Stimulated activated CD8-positive, alpha-beta memory T cell treated with anti-CD3 and anti-CD28 coated beads, Interleukin-7, amount 100 ng/mL, for 1 hour (primary cell): ENCODE results near the gene ADAD2.

Source experiments
- DNase-seq, 2 donors: peaks; one replicate each; pipeline ENCODE4 v3.0.0-alpha.2; 2020; ENCODE audit warnings: low read depth in 2 of 2

Gene ADAD2

DNA sequence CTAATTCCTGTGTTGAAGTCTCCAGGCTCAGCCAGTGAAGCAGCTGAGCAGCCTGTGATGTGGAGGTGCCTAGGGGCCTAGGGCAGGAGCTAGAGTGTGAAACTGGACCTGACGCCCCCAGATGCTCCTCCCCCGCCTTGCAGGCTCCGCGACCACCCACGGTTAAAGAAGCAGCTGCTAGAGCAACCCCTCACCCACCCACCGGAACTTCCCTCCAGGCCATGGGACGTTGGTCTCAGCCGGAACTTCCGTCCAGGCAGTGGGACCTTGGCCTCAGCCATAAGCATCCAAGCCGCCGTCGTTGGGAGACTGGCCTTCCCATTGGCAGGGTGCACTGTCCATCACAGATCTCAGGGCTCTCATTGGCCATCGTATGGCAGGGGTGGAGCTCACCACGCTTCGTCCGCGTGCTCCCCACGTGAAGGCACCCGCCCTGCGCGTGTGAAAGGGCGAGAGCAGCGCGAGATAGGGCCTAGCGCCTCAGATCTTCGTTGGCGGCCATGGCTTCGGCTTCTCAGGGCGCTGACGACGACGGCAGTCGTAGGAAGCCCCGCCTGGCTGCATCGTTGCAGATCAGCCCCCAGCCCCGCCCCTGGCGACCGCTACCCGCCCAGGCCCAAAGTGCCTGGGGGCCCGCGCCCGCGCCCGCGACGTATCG is at the start of gene ADAD2:
Gene ADAD2, plus strand, starts transcription at position 427 of the 658 bp plus-strand sequence. Its CDS starts 74 bp downstream, at position 501.
- no peak for DNase-seq

DNA sequence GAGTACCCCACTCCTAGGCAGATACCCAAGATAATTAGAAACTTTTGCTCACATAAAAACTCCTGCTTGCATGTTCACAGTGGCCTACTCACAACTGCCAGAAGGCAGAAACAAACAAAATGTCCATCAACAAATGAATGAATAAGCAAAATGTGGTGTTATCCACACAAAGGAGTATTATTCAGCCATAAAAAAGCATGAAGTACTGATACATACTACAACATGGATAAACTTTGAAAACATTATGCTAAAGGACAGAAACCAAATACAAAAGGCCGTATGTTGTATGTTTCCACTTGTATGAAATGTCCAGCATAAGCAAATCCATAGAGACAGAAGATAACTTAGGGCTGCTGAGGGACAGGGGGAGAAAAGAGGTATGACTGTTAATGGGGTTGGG is 47.9 kb upstream of the ADAD2 start:
- DNase-seq, result no peak

DNA sequence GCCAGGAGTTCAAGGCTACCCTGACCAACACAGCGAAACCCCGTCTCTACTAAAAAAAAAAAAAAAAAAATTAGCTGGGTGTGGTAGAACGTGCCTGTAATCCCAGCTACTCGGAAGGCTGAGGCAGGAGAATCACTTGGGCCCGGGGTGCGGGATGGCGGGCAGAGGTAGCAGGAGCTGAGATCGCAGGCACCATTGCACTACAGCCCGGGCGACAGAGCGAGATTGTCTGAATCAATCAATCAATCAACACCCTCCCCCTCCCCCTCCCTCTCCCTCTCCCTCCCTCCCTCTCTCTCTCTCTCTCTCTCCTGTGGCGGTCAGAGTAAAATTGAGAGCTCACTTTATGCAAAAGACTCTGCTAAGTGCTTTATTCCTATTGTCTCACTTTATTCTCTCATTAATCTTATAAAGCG is 47.2 kb upstream of the ADAD2 start:
- no peak for DNase-seq

DNA sequence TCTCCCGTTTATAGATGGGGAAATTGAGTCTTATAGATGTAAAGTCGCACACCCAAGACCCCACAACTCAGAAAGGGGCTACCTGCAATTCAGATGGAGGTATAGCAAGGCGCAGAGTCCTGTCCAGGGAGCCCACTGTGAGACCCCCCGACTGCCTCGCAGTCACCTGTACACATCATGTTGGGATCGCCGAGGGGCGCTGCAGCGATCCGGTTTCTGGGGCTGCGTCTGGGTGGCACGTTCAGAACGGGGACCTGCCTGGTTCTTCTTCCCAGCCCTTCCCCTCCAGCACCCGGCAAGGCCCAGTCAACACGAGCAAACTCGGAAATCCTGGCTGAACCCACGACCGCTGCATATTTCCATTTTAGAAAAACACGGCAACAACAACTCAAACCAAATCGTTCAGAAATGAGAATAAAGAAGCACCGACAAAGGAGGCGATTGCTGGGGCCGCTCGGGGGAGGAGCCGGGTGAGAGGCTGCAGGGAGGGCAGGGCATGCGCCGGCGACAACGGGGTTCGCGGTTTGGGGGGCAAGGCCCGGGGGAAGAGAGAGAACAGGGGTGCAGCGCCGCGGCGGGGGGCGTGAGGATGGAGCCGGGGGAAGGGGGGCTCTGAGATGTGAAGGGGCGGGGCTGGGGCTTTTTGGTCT is 46.6 kb upstream of the ADAD2 start:
- no peak for DNase-seq

DNA sequence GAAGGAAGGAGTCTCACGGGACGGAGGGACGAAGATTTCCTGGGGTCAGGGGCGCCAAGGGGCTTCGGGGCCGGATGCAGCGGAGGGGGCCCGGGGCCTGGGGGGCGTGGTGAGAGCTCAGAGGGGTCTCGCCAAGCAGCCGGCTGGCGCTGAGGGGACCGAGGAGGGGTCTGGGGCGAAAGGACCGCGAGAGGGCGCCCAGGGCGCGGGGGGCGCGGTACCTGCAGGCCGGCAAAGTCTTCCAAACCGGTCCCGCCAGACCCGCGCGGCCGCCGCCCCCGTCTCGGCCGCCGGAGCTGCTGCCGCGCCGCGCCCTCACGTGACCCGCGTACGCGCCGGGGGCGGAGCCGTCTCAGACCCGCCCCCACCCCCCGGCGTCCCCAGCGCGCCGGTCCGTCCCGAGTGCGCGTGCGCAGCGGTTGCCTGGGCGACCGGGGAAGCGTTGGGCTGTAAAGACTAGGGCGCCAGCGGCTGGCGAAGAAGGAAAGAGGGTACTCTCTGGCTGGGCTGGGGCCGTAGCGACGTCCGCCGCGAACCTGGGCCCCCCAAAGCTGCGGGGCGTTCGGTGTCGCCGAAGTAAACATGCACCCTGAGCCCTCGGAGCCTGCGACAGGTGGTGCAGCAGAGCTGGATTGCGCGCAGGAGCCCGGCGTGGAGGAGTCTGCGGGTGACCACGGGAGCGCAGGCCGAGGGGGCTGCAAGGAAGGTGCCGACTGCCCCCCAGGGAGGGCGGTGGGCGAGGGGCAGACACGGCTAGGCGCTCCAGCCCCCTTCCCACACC is 45.9 kb upstream of the ADAD2 start, which contains the start of the genes DNAAF1 and HSDL1:
Gene DNAAF1, plus strand, starts transcription at position 450 of the 781 bp plus-strand sequence. Its CDS starts 133 bp downstream, at position 583.
Gene HSDL1, minus strand, starts transcription at position 319 of the 781 bp plus-strand sequence. CDS start 13,856 bp downstream, outside the sequence.
- peak; percentile 89 to 92 for DNase-seq

DNA sequence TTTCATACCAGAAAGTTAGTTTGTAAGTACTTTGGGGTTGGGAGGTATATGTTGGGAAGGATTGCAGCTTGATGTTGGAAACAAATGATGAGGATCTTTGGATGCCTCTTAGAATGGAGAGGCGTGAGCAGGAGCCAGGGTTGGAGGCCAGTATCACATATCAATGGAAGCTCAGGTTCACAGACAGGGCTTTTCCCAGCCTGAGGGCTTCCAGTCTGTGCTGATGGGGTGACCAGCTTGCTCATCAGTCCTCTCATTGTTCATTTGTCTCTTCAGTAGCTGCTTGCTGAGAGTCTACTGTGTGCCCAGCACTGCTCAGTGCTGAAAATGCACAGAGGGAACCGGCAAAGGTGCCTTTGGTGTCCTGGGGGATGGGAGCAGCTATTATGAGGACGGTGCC is 40.0 kb upstream of the ADAD2 start:
- DNase-seq, result no peak

DNA sequence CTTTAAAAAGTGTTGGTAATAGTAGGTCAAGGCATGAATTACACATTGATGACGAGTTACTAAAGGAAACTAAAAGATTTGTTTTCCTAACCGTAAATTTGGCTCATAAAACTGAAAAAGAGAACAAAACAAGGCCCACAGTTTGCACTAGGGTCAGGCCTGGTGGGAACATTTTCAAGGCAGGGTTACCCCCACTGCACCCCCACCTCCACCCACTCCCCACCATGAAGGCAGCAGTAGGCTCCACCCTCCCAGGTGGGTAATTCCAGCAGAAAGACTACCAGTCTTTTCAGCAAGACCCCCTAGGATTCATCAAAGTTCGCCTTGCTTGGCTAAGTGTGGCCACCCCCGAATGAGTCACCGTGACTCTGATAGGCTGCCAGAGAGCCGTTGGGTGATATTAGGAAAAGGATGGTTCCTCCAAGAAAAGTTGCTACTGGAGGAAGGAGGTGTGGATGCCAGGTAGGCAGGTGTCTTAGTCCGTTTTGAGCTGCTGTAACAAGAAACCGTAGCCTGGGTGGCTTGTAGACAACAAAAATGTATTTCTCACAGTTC is 37.2 kb upstream of the ADAD2 start:
- DNase-seq, result no peak

DNA sequence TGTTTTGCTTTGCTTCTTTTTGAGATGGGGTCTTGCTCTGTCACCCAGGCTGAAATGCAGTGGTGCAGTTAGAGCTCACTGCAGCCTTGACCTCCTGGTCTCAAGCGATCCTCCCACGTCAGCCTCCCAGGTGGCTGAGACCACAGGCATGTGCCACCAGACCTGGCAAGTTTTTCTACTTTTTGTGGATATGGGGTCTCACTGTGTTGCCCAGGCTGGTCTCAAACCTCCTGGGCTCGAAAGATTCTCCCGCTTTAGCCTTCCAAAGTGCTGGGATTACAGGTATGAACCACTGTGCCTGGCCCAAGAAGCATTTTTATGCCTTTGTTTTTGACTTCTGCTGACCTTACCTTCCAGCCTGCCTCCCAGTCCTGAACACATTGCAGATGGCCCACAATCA is 35.7 kb upstream of the ADAD2 start:
- no peak for DNase-seq

DNA sequence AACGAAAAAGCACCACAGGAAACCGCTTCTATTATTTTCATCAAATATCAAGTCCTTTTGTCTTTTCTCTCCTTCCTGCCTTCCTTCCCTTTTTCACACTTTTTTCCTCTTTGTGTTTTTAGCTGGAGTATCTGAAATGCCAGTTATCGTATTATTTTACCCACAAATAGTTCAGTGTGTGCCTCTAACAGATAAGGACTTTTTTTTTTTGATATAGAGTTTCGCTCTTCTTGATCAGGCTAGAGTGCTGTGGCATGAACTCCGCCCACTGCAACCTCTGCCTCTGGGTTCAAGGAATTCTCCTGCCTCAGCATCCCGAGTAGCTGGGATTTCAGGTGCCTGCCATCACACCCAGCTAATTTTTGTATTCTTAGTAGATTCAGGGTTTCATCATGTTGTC is 35.2 kb upstream of the ADAD2 start:
- no peak for DNase-seq

DNA sequence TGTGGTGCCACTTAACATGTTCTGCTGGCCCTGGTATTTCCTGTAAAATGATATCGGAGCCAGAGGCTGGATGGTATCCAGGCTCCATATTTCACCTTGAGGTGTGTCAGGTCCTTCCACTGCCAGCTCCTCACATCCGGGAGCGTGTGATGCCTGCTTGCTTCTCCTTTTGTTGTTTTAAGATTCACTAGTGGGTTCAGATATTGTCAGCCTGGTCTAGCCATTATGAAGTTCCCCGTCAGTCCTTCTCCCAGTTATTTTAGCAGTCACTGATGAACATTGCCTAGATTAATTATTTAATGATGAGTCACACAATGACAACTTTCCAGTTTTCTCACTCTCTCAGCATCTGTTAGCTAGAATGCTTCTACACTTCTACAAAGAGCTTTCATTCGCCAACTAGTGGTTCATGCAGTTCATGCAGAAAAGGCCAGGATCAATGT is 34.6 kb upstream of the ADAD2 start:
- no peak for DNase-seq

DNA sequence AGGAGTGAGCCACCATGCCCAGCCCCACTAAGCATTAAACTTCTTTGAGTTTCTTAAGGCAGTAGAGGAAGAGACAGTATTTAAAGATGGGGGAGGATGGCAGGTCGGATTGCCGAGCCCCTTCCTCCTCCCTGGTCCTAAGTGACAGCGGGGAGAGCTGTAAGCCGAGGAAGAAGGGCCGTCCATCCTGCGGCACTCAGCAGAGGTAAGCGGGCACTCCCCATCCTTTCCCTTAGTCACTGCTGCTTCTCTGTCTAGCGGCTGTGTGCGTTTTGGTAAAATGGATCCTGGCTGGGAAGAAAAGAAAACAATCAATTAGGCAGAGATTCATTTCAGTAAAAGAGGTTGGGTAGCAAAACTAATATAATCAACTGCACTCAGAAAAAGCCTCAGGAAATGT is 31.9 kb upstream of the ADAD2 start:
- no peak for DNase-seq

DNA sequence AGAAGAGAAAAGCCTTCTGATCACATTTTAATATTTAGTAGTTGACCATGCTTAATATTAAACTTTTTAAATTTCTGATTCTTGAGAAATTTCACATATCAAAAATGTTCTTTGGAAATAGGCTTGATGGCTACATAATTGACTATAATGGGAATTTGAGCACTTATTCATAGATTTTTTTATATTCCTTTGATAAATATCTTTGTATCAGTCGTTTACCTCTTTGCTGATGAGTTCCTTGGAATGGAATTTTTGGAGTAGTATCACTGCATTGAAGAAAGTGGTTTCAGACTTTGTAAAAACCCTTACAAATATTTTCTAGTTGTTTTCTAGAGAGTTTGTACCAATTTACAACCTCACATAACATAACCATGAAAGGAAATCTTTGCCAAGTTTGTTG is 31.2 kb upstream of the ADAD2 start:
- no peak for DNase-seq

DNA sequence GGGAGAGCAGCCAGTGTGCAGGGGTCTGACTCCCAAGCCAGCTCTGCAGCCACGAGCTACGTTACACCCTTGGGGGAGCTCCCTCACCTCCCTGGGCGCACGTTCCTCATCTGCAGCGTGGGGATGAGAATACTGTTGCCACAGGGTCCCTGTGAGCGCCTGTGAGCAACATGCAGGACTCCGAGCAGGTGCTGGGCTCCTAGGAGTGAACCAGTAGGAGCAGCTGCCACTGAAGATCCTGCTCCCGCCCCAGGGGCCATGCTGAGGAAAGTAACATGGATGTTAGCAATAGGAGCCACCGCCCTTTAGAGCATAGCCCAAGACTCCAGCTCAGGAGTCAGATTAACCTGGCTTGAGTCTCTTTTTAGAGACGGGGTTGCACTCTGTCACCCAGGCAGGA is 29.9 kb upstream of the ADAD2 start:
- DNase-seq, result no peak

DNA sequence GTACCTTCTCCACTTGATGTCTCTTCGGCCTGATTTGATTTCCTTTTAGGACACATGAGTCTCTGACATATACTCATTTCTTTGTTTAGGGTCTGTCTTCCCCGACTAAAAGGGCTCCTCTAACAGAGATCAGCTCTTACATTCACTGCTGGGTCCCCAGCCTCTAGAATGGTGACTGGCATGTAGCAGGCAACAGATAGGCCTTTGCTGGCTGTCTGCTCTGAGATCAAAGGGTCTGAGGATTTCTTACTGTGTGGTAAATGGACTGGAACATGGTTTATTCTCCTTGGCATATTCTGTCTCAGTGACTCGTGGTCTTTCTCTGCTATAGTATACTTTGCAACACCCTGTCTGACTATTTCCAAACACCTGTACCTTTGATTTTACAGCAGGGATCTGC is 29.2 kb upstream of the ADAD2 start:
- no peak for DNase-seq

DNA sequence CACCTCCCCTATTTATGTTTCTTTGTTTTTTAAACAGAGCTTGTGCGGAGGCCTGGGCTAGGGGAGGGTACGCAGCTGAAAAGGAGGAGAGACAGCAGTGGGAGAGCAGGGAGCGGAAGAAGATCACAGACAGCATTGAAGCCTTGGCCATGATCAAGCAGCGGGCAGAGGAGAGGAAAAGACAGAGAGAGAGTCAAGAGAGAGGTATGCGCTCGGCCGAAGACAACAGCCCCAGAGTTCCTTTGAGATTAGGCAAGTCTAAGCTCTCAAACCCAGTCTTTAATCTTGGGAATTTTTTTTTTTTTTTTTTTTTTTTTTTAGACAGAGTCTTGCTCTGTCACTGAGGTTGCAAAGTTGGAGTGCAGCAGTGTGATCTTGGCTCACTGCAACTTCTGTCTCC is 25.2 kb upstream of the ADAD2 start:
- DNase-seq, result no peak

DNA sequence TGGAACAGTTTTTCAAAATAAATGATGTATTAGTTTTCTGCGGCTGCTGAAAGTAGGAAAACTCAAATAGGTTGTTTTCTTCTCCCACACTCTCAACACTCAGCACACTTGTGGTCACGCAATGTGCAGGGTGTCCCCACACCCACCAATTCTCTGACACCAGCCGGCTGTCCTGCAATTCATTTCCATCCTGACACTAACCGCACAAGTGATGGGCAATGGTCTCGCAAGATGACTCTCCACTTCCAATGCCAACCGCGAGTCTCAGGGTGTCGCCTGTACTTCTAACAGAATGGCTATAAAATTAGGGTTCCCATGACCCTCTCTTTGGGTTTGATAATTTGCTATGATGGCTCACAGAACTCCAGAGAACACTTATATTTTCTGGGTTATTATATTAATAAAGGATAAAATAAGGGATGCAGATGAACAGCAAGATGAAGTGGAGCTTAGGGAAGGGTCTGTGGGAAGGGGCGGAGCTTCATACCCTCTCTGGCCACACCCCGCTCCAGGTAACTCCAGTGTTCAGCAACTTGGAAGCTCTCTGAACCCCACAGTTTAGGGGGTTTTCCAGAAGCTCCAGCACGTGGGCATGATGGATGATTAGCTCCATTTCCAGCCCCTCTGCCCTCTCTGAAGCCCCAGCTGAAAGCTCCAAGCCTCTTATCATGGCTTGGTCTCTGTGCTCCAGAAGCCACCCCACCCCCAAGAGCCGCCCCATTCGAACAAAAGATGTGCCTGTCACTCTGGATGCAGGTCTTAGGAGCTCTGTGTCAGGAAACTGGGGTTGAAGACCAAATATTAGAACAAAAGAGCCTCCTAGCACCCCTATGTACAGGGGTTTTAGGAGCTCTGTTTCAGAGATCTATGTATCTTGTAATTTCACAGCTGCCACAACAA is 23.9 kb upstream of the ADAD2 start:
- DNase-seq, result no peak

DNA sequence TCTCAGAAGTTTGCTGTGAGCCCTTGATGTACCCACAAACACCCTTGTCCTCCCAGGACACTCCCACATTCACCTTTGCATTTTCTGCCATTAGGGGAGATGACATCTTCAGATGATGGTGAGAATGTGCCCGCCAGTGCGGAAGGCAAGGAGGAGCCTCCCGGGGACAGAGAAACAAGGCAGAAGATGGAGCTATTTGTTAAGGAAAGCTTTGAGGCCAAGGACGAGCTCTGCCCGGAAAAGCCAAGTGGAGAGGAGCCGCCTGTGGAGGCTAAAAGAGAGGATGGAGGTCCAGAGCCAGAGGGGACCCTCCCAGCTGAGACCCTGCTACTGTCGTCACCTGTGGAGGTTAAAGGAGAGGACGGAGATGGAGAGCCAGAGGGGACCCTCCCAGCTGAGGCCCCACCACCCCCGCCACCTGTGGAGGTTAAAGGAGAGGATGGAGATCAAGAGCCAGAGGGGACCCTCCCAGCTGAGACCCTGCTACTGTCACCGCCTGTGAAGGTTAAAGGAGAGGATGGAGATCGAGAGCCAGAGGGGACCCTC is 21.1 kb upstream of the ADAD2 start:
- no peak for DNase-seq

DNA sequence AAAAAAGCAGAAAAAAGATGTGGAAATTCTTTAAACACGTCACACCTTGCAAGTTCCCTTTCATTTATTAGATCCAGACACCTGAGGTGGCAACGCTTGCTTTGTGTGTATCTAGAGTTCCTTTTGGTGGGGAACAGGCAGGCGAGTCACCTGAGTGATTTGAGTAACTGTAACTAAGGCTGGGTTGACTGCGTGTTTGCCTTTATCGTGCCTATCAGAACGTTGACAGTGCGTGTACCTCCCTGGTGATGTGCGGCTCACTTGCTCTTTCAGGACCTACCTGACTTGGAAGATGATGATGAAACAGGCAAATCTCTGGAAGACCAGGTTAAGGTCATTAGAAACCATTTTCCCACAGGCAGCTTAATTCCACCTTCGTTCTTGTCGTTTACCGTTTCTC is 16.6 kb upstream of the ADAD2 start:
- DNase-seq, result no peak

DNA sequence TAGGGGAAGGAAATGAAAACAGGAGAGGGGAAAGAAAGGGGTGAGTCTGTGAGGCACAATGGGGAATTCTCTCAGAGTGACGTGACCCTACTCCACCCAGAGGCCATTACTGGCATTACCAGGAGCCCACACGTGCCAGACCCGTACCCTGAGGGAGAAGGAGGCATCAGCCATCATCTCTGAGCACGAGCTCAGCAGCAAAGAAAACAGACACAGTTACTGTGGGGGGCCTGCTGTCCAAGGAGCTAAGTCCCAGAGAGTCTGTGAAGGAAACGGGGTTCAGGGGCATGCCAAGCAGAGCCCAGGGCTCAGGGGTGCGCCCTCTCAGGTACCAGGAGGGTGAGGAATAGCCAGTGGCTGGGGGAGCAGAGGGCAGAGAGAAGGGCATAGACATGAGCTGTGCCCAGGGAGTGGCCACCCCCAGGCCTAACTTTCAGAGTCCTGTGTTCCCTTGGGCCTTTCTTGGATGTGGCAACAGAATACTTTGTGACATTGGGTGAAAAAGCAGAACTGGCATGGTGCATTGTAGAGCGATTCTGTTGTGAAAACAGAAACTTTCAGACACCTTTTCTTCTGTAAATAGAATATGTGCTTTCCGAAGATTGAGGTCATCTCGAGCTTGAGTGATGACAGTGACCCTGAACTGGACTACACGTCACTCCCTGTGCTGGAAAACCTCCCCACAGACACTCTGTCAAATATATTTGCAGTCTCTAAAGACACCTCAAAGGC is 15.4 kb upstream of the ADAD2 start:
- peak in 1 of 2 donors; percentile 40 for DNase-seq
